B cell (primary cell): ENCODE measurements around the gene SPAG7. TPM values are rescaled to one million over a fixed set of nuclear protein-coding genes. Genes with fewer than 3 reads are reported as not detected.
A peak's percentile ranks its signal among the peaks of the same experiment; 100 is the strongest.

Experiments
- ATAC-seq: fragments of 200-7000 bp; cut with Tn5 transposase; one replicate; pipeline ENCODE4 v1.10.0; 2021; ENCODE audit warnings: low read depth, mild to moderate bottlenecking, moderate number of reproducible peaks, moderate library complexity
- CTCF ChIA-PET: fragments of 350-600 bp; sonication (Branson Sonifier 250); formaldehyde crosslinking; loops from one replicate; lab custom pipeline; 2021; ENCODE audit warnings: antibody characterized with exemption, inconsistent platforms; lab: Charles Lee
- POLR2A ChIA-PET: fragments of 350-600 bp; sonication (Branson Sonifier 250); formaldehyde crosslinking; loops from one replicate; lab custom pipeline; 2021; ENCODE audit warnings: antibody characterized with exemption; lab: Charles Lee
- DNase-seq: peaks from one replicate; pipeline ENCODE4 v3.0.0; 2013
- H2AFZ ChIP-seq: 2 replicates; pipeline ENCODE4 v1.6.1; 2012; ENCODE audit warnings: mild to moderate bottlenecking, low read depth, low read length; ENCODE audit not compliant: insufficient read depth, poor library complexity, severe bottlenecking
- H3K27ac ChIP-seq, 2 donors: 1 replicate in 1 of 2; 2 replicates in 1 of 2; pipeline ENCODE4 v1.5.1; 2012 to 2013; ENCODE audit warnings: low read length in 2 of 2, mild to moderate bottlenecking in 2 of 2, moderate library complexity in 1 of 2
- H3K27me3 ChIP-seq, 4 experiments: fragments of 200-600 bp in 1 of 4; sonication (generic) in 1 of 4; replicated peaks in 1 of 4; 1 replicate in 2 of 4; 2 replicates in 2 of 4; pipeline versions ENCODE4 v1.6.1 to v1.7.0; 2013 to 2016; ENCODE audit warnings: low read length in 3 of 4, mild to moderate bottlenecking in 2 of 4, mixed read lengths in 1 of 4, moderate library complexity in 1 of 4; ENCODE audit not compliant: insufficient read depth in 4 of 4, control insufficient read depth in 3 of 4; ENCODE audit errors: control extremely low read depth in 1 of 4
- H3K36me3 ChIP-seq, 2 experiments: replicated peaks in 1 of 2; 1 replicate in 1 of 2; 2 replicates in 1 of 2; pipeline versions ENCODE4 v1.6.1 to v1.7.1; 2013; ENCODE audit warnings: low read length in 1 of 2; ENCODE audit not compliant: insufficient read depth in 2 of 2, control insufficient read depth in 1 of 2; ENCODE audit errors: control extremely low read depth in 1 of 2, extremely low read depth in 1 of 2
- H3K4me1 ChIP-seq, 2 donors: fragments of 200-600 bp in 1 of 2; sonication (generic) in 1 of 2; 1 replicate in 1 of 2; 2 replicates in 1 of 2; pipeline versions ENCODE4 v1.5.1 to v1.6.1; 2013 to 2017; ENCODE audit warnings: low read length in 2 of 2; ENCODE audit not compliant: control insufficient read depth in 2 of 2, insufficient read depth in 2 of 2
- H3K4me2 ChIP-seq: replicated peaks from 2 replicates; pipeline ENCODE3; 2012; ENCODE audit warnings: mild to moderate bottlenecking, low read depth, low read length; ENCODE audit not compliant: poor library complexity, severe bottlenecking
- H3K4me3 ChIP-seq, 5 experiments: fragments of 200-600 bp in 1 of 5; sonication (generic) in 1 of 5; 1 replicate in 3 of 5; 2 replicates in 2 of 5; pipeline versions ENCODE4 v1.5.1 to v1.7.0; 2011 to 2016; ENCODE audit warnings: low read length in 4 of 5, mild to moderate bottlenecking in 4 of 5, low read depth in 2 of 5, control low read depth in 1 of 5, moderate library complexity in 1 of 5; ENCODE audit not compliant: insufficient read depth in 1 of 5; ENCODE audit errors: control extremely low read depth in 1 of 5, extremely low read depth in 1 of 5
- H3K79me2 ChIP-seq: fragments of 200-600 bp; sonication (generic); one replicate; pipeline ENCODE4 v1.6.0; 2016; ENCODE audit warnings: low read length; ENCODE audit not compliant: control insufficient read depth, insufficient read depth
- H3K9ac ChIP-seq: fragments of 200-600 bp; sonication (generic); 2 replicates; pipeline ENCODE4 v1.6.1; 2017; ENCODE audit warnings: mild to moderate bottlenecking, low read length, moderate library complexity
- H3K9me3 ChIP-seq, 3 donors: one replicate each; pipeline versions ENCODE4 v1.6.1 to v1.7.1; 2013; ENCODE audit warnings: low read length in 2 of 3; ENCODE audit not compliant: control insufficient read depth in 2 of 3, insufficient read depth in 1 of 3; ENCODE audit errors: control extremely low read depth in 1 of 3
- H4K20me1 ChIP-seq: 2 replicates; pipeline ENCODE4 v1.6.0; 2012; ENCODE audit warnings: mild to moderate bottlenecking, low read length; ENCODE audit not compliant: insufficient read depth, control insufficient read depth, poor library complexity, severe bottlenecking
- H3K27ac Mint-ChIP-seq: one replicate; pipeline ENCODE4 v1.8.0; 2021; ENCODE audit warnings: mixed read lengths
- H3K27me3 Mint-ChIP-seq: one replicate; pipeline ENCODE4 v1.8.0; 2021; ENCODE audit warnings: mixed read lengths
- H3K4me1 Mint-ChIP-seq: one replicate; pipeline ENCODE4 v1.8.0; 2021; ENCODE audit warnings: mixed read lengths
- H3K4me3 Mint-ChIP-seq: one replicate; pipeline ENCODE4 v1.8.0; 2021; ENCODE audit warnings: mixed read lengths
- H3K9me3 Mint-ChIP-seq: one replicate; pipeline ENCODE4 v1.8.0; 2022; ENCODE audit warnings: mixed read lengths; ENCODE audit not compliant: insufficient read depth
- EZH2 ChIP-seq: IDR thresholded peaks from 2 replicates; pipeline ENCODE4 v1.6.1; 2012; ENCODE audit warnings: borderline replicate concordance, low read depth, mild to moderate bottlenecking, moderate library complexity, low read length; ENCODE audit not compliant: insufficient read depth, poor library complexity, severe bottlenecking
- WGBS: methylation state at CpG from one replicate; pipeline ENCODE4 v1.1.5; 2013; ENCODE audit warnings: missing lambda C conversion rate; ENCODE audit not compliant: insufficient coverage; 5-methylcytosine and 5-hydroxymethylcytosine counted together
- intact Hi-C: fragments of 100-400 bp; cut with micrococcal nuclease; formaldehyde crosslinking; loops from one replicate; pipeline ENCODE4 v1.10.0; 2022
- polyA plus RNA-seq: library from polyadenylated mRNA; depleted of rRNA; stranded (reverse); fragments of >200 nt; gene quantifications from 2 replicates; pipeline ENCODE4 v1.2.3, GENCODE V29; 2012
- total RNA-seq, 2 donors: library from RNA; stranded (reverse); fragments of 120-200 nt in 1 of 2; gene quantifications; 1 replicate in 1 of 2; 2 replicates in 1 of 2; pipeline versions ENCODE4 v1.2.3 to v1.2.4, GENCODE V29; 2013 to 2022
- TF ChIP-seq, protein P1 (sequence below): fragments of 200-600 bp; IDR thresholded peaks from one replicate; pipeline ENCODE4 v1.8.0; 2022; ENCODE audit warnings: antibody characterized with exemption, mild to moderate bottlenecking

SPAG7 gene
- total and polyA plus RNA-seq, 2 donors (not counting 1 experiment from before 2014, with no cell fraction given) = 43.4 to 52.5 TPM

- H3K4me3 ChIP-seq = no peak overlapping the region
- no peaks in the 10 kb centered on the region for H3K9me3 ChIP-seq
- H3K4me1 Mint-ChIP-seq = peaks cover 15% of the 10 kb centered on the region
- CTCF ChIA-PET = interaction anchor here (1.1 to 4.3 kb wide), 4 partner anchors 9 to 61 kb away, joined by 4 to 32 read pairs (median 4); partner anchors contain the start of genes RNF167 and SLC25A11
- H3K27ac Mint-ChIP-seq = peak overlapping the region; percentile 82
- H3K4me1 ChIP-seq = peaks cover 17 to 22% of the 10 kb centered on the region in 2 donors
- no peak for TF ChIP-seq EZH2
- TF ChIP-seq, protein P1, sequence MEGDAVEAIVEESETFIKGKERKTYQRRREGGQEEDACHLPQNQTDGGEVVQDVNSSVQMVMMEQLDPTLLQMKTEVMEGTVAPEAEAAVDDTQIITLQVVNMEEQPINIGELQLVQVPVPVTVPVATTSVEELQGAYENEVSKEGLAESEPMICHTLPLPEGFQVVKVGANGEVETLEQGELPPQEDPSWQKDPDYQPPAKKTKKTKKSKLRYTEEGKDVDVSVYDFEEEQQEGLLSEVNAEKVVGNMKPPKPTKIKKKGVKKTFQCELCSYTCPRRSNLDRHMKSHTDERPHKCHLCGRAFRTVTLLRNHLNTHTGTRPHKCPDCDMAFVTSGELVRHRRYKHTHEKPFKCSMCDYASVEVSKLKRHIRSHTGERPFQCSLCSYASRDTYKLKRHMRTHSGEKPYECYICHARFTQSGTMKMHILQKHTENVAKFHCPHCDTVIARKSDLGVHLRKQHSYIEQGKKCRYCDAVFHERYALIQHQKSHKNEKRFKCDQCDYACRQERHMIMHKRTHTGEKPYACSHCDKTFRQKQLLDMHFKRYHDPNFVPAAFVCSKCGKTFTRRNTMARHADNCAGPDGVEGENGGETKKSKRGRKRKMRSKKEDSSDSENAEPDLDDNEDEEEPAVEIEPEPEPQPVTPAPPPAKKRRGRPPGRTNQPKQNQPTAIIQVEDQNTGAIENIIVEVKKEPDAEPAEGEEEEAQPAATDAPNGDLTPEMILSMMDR = no peak
- POLR2A ChIA-PET = interaction anchor here (4.7 kb wide), 1 partner anchor 21 kb away, joined by 81 read pairs; the partner anchor contains the start of gene PFN1
- H3K27me3 ChIP-seq = no peaks in the 10 kb centered on the region
- WGBS = over 99% methylated on average over 13 of the region's 15 CpGs
- H3K27ac ChIP-seq = no peak overlapping the region
- ATAC-seq = no peak
- intact Hi-C loops = loop anchor here (5.0 kb wide), 1 partner anchor 48 kb away; no protein-coding TSS in a partner anchor
- peak overlapping the region; percentile 85 for H3K4me2 ChIP-seq
- H3K4me3 Mint-ChIP-seq = no peak overlapping the region
- no peaks in the 10 kb centered on the region for H4K20me1 ChIP-seq
- no peak overlapping the region for H3K9ac ChIP-seq
- no peaks in the 10 kb centered on the region for H3K9me3 Mint-ChIP-seq
- H3K36me3 ChIP-seq = peaks cover 0 to 21% of the 10 kb centered on the region in 2 experiments
- DNase-seq = no peak
- H3K79me2 ChIP-seq = peaks cover 26% of the 10 kb centered on the region
- H3K27me3 Mint-ChIP-seq = no peaks in the 10 kb centered on the region
- H2AFZ ChIP-seq = no peak overlapping the region
These were observed 1.5 kb upstream of the SPAG7 start for GRCh38 chr17:4969047-4969550.

- peaks cover 26% of the 10 kb centered on the region for H3K79me2 ChIP-seq
- Mint-ChIP-seq H3K4me3 (no peak overlapping the region), H3K9me3 (no peaks in the 10 kb centered on the region), H3K27me3 (no peaks in the 10 kb centered on the region), H3K27ac (no peak overlapping the region), H3K4me1 (peaks cover 15% of the 10 kb centered on the region)
- H3K4me3 ChIP-seq = peak overlapping the region; percentile 67 to 92 (median 75)
- peaks cover 0 to 17% of the 10 kb centered on the region in 2 experiments for H3K36me3 ChIP-seq
- no peaks in the 10 kb centered on the region for H3K27me3 ChIP-seq
- H4K20me1 ChIP-seq = no peaks in the 10 kb centered on the region
- peak overlapping the region; percentile 85 for H3K4me2 ChIP-seq
- no peaks in the 10 kb centered on the region for H3K9me3 ChIP-seq
- DNase-seq (no peak), ATAC-seq (no peak)
- ChIA-PET POLR2A (interaction anchor here (1.1 to 4.7 kb wide), 5 partner anchors 20 to 69 kb away, joined by 5 to 81 read pairs (median 13); partner anchors contain the start of genes C17orf107, PFN1, RNF167 and SLC25A11), CTCF (interaction anchor here (0.5 to 4.3 kb wide), 6 partner anchors 10 to 67 kb away, joined by 3 to 32 read pairs (median 4); partner anchors contain the start of genes CAMTA2, RNF167, SLC25A11 and SLC52A1)
- TF ChIP-seq EZH2 = no peak
- TF ChIP-seq, protein P1 = no peak
- H3K9ac ChIP-seq = peak overlapping the region; percentile 73
- H3K4me1 ChIP-seq = peaks cover 17 to 22% of the 10 kb centered on the region in 2 donors
- H2AFZ ChIP-seq = peak overlapping the region; percentile 75
- H3K27ac ChIP-seq = peak overlapping the region; percentile 58 to 68
- intact Hi-C loops = loop anchor here (5.0 kb wide), 1 partner anchor 49 kb away; no protein-coding TSS in a partner anchor
- 65% methylated on average over 22 of the region's 23 CpGs for WGBS
These were observed 949 bp upstream of the SPAG7 start for GRCh38 chr17:4968486-4969046.
